SK-N-SH (cell line): ENCODE results near the gene ASCC3. TPM values are rescaled to one million over a fixed set of nuclear protein-coding genes. Genes with fewer than 3 reads are reported as not detected.

Source experiments
- CTCF ChIA-PET: fragments of 300-600, 350-600 bp; formaldehyde crosslinking; extraction: SDS; loops from one replicate; lab custom pipeline; 2021; lab: Yijun Ruan, JAX
- POLR2A ChIA-PET: fragments of 350-600 bp; sonication (Branson Sonifier 250); formaldehyde crosslinking; extraction: SDS; loops from one replicate; lab custom pipeline; 2020; ENCODE audit warnings: antibody characterized with exemption, inconsistent platforms; lab: Yijun Ruan, JAX
- DNase-seq: peaks from one replicate; pipeline ENCODE4 v3.0.0; 2012
- H2AFZ ChIP-seq: fragments of 200-600 bp; sonication (generic); 2 replicates; pipeline ENCODE4 v1.8.1; 2016; ENCODE audit warnings: antibody characterized with exemption, mild to moderate bottlenecking, low read depth
- H3F3A ChIP-seq: fragments of 200-600 bp; sonication (generic); replicated peaks from 2 replicates; pipeline ENCODE3; 2016; ENCODE audit warnings: antibody characterized with exemption, mild to moderate bottlenecking; ENCODE audit not compliant: insufficient read depth
- H3K27ac ChIP-seq, 2 experiments: fragments of 200-500 bp in 1 of 2; fragments of 200-600 bp in 1 of 2; sonication (Bioruptor generic) in 1 of 2; sonication (generic), shearing (Covaris generic) in 1 of 2; 2 replicates each; pipeline versions ENCODE4 v1.5.1 to v1.6.1; 2014 to 2016; ENCODE audit warnings: low read depth in 2 of 2, inconsistent platforms in 1 of 2, low read length in 1 of 2, mild to moderate bottlenecking in 1 of 2, mixed read lengths in 1 of 2
- H3K27me3 ChIP-seq: fragments of 200-600 bp; sonication (generic), shearing (Covaris generic); 2 replicates; pipeline ENCODE4 v1.6.1; 2016; ENCODE audit warnings: mixed run types; ENCODE audit not compliant: insufficient read depth
- H3K36me3 ChIP-seq, 2 experiments: fragments of 200-500 bp in 1 of 2; fragments of 200-600 bp in 1 of 2; sonication (Bioruptor generic) in 1 of 2; sonication (generic) in 1 of 2; replicated peaks in 1 of 2; 2 replicates each; pipeline versions ENCODE3 to v1.5.1; 2014 to 2016; ENCODE audit warnings: low read length in 1 of 2, mild to moderate bottlenecking in 1 of 2; ENCODE audit not compliant: insufficient read depth in 2 of 2, control insufficient read depth in 1 of 2
- H3K4me1 ChIP-seq, 2 experiments: fragments of 200-500 bp in 1 of 2; fragments of 200-600 bp in 1 of 2; sonication (Bioruptor generic) in 1 of 2; sonication (generic), shearing (Covaris generic) in 1 of 2; 2 replicates each; pipeline versions ENCODE4 v1.5.1 to v1.6.1; 2014 to 2016; ENCODE audit warnings: low read depth in 1 of 2, low read length in 1 of 2, mixed run types in 1 of 2; ENCODE audit not compliant: insufficient read depth in 2 of 2, control insufficient read depth in 1 of 2
- H3K4me2 ChIP-seq: fragments of 200-600 bp; sonication (generic), shearing (Covaris generic); 2 replicates; pipeline ENCODE4 v1.6.1; 2017; ENCODE audit warnings: mixed run types
- H3K4me3 ChIP-seq, 2 experiments: fragments of 200-500 bp in 1 of 2; fragments of 200-600 bp in 1 of 2; sonication (Bioruptor generic) in 1 of 2; sonication (generic), shearing (Covaris generic) in 1 of 2; 2 replicates each; pipeline versions ENCODE4 v1.5.1 to v1.8.1; 2014 to 2016; ENCODE audit warnings: low read depth in 2 of 2, inconsistent platforms in 1 of 2, low read length in 1 of 2, mild to moderate bottlenecking in 1 of 2, mixed read lengths in 1 of 2, moderate library complexity in 1 of 2
- H3K79me2 ChIP-seq: fragments of 200-600 bp; sonication (generic); 2 replicates; pipeline ENCODE4 v1.8.1; 2017; ENCODE audit warnings: mild to moderate bottlenecking; ENCODE audit not compliant: insufficient read depth
- H3K9ac ChIP-seq: fragments of 200-600 bp; sonication (generic); 2 replicates; pipeline ENCODE4 v1.6.1; 2017; ENCODE audit warnings: mixed run types
- H3K9me2 ChIP-seq: fragments of 200-600 bp; sonication (generic); 2 replicates; pipeline ENCODE4 v1.6.1; 2017; ENCODE audit warnings: mixed run types
- H3K9me3 ChIP-seq: fragments of 200-600 bp; sonication (generic); 2 replicates; pipeline ENCODE4 v1.6.1; 2017; ENCODE audit warnings: mixed run types, mild to moderate bottlenecking, moderate library complexity
- H4K20me1 ChIP-seq: fragments of 200-600 bp; sonication (generic); 2 replicates; pipeline ENCODE4 v1.6.1; 2017; ENCODE audit warnings: mild to moderate bottlenecking, mixed run types; ENCODE audit not compliant: insufficient read depth
- CHD2 ChIP-seq: fragments of 150-350 bp; IDR thresholded peaks from 2 replicates; pipeline ENCODE4 v1.6.1; 2018; ENCODE audit warnings: low read length; ENCODE audit not compliant: partially characterized antibody
- EP300 ChIP-seq, 2 experiments: IDR thresholded peaks; 2 replicates each; pipeline versions ENCODE4 v1.4.0 to v1.6.1; 2012; ENCODE audit warnings: borderline replicate concordance in 1 of 2, low read depth in 1 of 2, low read length in 1 of 2
- EZH2phosphoT487 ChIP-seq: fragments of 200-600 bp; sonication (generic); IDR thresholded peaks from 2 replicates; pipeline ENCODE4 v1.6.1; 2017; ENCODE audit warnings: low read depth, mixed run types, mild to moderate bottlenecking, antibody characterized with exemption, moderate library complexity, borderline replicate concordance
- FOSL2 ChIP-seq: IDR thresholded peaks from 2 replicates; pipeline ENCODE4 v1.4.0; 2012; ENCODE audit warnings: low read depth, mild to moderate bottlenecking, moderate library complexity, borderline replicate concordance
- FOXJ3 ChIP-seq: sonication (generic); formaldehyde crosslinking; IDR thresholded peaks from 2 replicates; pipeline ENCODE4 v1.5.1; 2020; ENCODE audit warnings: mild to moderate bottlenecking, missing genetic modification reagents
- FOXM1 ChIP-seq: IDR thresholded peaks from 2 replicates; pipeline ENCODE4 v1.4.0; 2012; ENCODE audit warnings: low read depth, mild to moderate bottlenecking
- GABPA ChIP-seq: IDR thresholded peaks from 2 replicates; pipeline ENCODE4 v1.4.0; 2012; ENCODE audit warnings: low read depth, mild to moderate bottlenecking
- GATA2 ChIP-seq: sonication (generic); formaldehyde crosslinking; IDR thresholded peaks from 2 replicates; pipeline ENCODE4 v1.5.0; 2020; ENCODE audit warnings: mild to moderate bottlenecking, missing genetic modification reagents
- IRF3 ChIP-seq: fragments of 150-350 bp; IDR thresholded peaks from 2 replicates; pipeline ENCODE4 v1.6.1; 2016; ENCODE audit warnings: mild to moderate bottlenecking, low read depth, low read length
- JUND ChIP-seq: IDR thresholded peaks from 2 replicates; pipeline ENCODE4 v1.4.0; 2012
- MAX ChIP-seq: IDR thresholded peaks from 2 replicates; pipeline ENCODE4 v1.4.0; 2012; ENCODE audit warnings: low read depth
- MEF2A ChIP-seq: IDR thresholded peaks from 2 replicates; pipeline ENCODE4 v1.4.0; 2012; ENCODE audit warnings: low read depth, borderline replicate concordance
- RAD21 ChIP-seq: IDR thresholded peaks from 2 replicates; pipeline ENCODE4 v1.6.1; 2012; ENCODE audit warnings: mild to moderate bottlenecking, low read length
- RCOR1 ChIP-seq: fragments of 150-350 bp; IDR thresholded peaks from 2 replicates; pipeline ENCODE4 v1.6.1; 2017; ENCODE audit warnings: antibody characterized with exemption, low read length
- REST ChIP-seq: IDR thresholded peaks from 2 replicates; pipeline ENCODE4 v1.6.1; 2012; ENCODE audit warnings: mild to moderate bottlenecking, low read depth, low read length, moderate library complexity
- RFX5 ChIP-seq: IDR thresholded peaks from 2 replicates; pipeline ENCODE4 v1.6.1; 2012; ENCODE audit warnings: mild to moderate bottlenecking, improper control_type of control experiment, low read length
- SIN3A ChIP-seq: IDR thresholded peaks from 2 replicates; pipeline ENCODE4 v1.6.1; 2012; ENCODE audit warnings: low read depth, mild to moderate bottlenecking, low read length, moderate library complexity, borderline replicate concordance
- SMC3 ChIP-seq: IDR thresholded peaks from 2 replicates; pipeline ENCODE4 v1.6.1; 2012; ENCODE audit warnings: low read depth, low read length, improper control_type of control experiment
- TCF12 ChIP-seq: IDR thresholded peaks from 2 replicates; pipeline ENCODE4 v1.4.0; 2012
- YY1 ChIP-seq: IDR thresholded peaks from 2 replicates; pipeline ENCODE4 v1.4.0; 2012; ENCODE audit warnings: low read depth, mild to moderate bottlenecking
- WGBS: methylation state at CpG from one replicate; pipeline ENCODE4 v1.1.6; 2017; ENCODE audit warnings: low lambda C conversion rate; 5-methylcytosine and 5-hydroxymethylcytosine counted together
- polyA plus RNA-seq, 3 experiments: library from polyadenylated mRNA; depleted of rRNA; stranded (reverse); fragments of >200 nt; gene quantifications; 2 replicates each; pipeline ENCODE4 v1.2.3, GENCODE V29; 2012

The ASCC3 gene
- polyA plus RNA-seq, 1 of the 3 experiments (the other 2 are of a cell fraction), result 17.9 TPM

- peaks cover 3% of the 10 kb centered on the region; the same call in 1 of the 2 replicates for H3K79me2 ChIP-seq
- no peak overlapping the region for H2AFZ ChIP-seq
- H3K4me1 ChIP-seq, result peaks cover 0 to 12% of the 10 kb centered on the region in 2 experiments; a peak in 1 of 4 replicates
- no peak overlapping the region for H3K27ac ChIP-seq
- no peak overlapping the region for H3K4me2 ChIP-seq
- POLR2A ChIA-PET, result no interaction called here
- no peaks in the 10 kb centered on the region for H3K9me2 ChIP-seq
- H3K9ac ChIP-seq, result no peak overlapping the region
- H3K27me3 ChIP-seq, result no peaks in the 10 kb centered on the region
- no peaks in the 10 kb centered on the region for H3K9me3 ChIP-seq
- CTCF ChIA-PET, result no interaction called here
- H3K4me3 ChIP-seq, result no peak overlapping the region
- TF ChIP-seq MAX, result no peak
- TF ChIP-seq FOXM1, result no peak
- TF ChIP-seq IRF3, result no peak
- no peak for TF ChIP-seq MEF2A
- TF ChIP-seq FOXJ3 (CRISPR knock-in tag), result no peak
- no peak for TF ChIP-seq EP300 (IDR thresholded peaks at IDR 0.05; ENCODE audit: borderline replicate concordance in 1 of 2, low read depth in 1 of 2, low read length in 1 of 2)
- no peak for TF ChIP-seq RAD21
- TF ChIP-seq FOSL2, result no peak
- TF ChIP-seq SMC3, result no peak
- no peak for TF ChIP-seq YY1
- no peak for TF ChIP-seq RCOR1
- no peak for TF ChIP-seq GATA2 (CRISPR knock-in tag)
- TF ChIP-seq GABPA, result no peak
- no peak for TF ChIP-seq SIN3A
- TF ChIP-seq RFX5, result no peak
- TF ChIP-seq REST, result no peak
- no peak for TF ChIP-seq CHD2
- TF ChIP-seq JUND, result no peak
- no peak for TF ChIP-seq EZH2phosphoT487
- TF ChIP-seq TCF12, result no peak
- TF ChIP-seq, all 33 proteins: peak for 0
- Histone ChIP-seq H3F3A (peaks cover 12% of the 10 kb centered on the region), H3K36me3 (peaks cover 0 to 17% of the 10 kb centered on the region in 2 experiments), H4K20me1 (no peaks in the 10 kb centered on the region)
- DNase-seq, result no peak
- WGBS, result 0% methylated on average over 1 of the region's 1 CpG
These were observed 106.4 kb downstream of the ASCC3 start for GRCh38 chr6:100774681-100775080.
